EH (cell line): ENCODE results near the gene GLB1L.
"Not testable (repeated sequence)": the region's sequence is repeated elsewhere in the genome, so short reads cannot be mapped to it uniquely, and the experiment has no call there.

Experiments
- DNase-seq: peaks from one replicate; pipeline ENCODE4 v3.0.0-alpha.2; 2015; ENCODE audit warnings: low read depth

GLB1L gene

GRCh38 chr2:219207134-219207883 is 37.9 kb downstream of the GLB1L start:
- no peak for DNase-seq

- peak; percentile 93 for DNase-seq
Measured at GRCh38 chr2:219206328-219207133, 38.7 kb downstream of the GLB1L start, which contains the start of gene ZFAND2B. Gene ZFAND2B (plus strand): TSS chr2:219206782. CDS start chr2:219206988, 206 bp downstream.

GRCh38 chr2:219205981-219206327 is 39.3 kb downstream of the GLB1L start:
- DNase-seq: no peak

- no peak for DNase-seq
Measured at GRCh38 chr2:219205165-219205538, 40.1 kb downstream of the GLB1L start.

- DNase-seq: no peak
Measured at GRCh38 chr2:219204425-219205164, 40.6 kb downstream of the GLB1L start.

- DNase-seq: not testable (repeated sequence)
Measured at GRCh38 chr2:219201331-219201730, 43.9 kb downstream of the GLB1L start.

- not testable (repeated sequence) for DNase-seq
Measured at GRCh38 chr2:219200502-219201326, 44.5 kb downstream of the GLB1L start.

- no peak for DNase-seq
Measured at GRCh38 chr2:219199470-219200211, 45.6 kb downstream of the GLB1L start.

GRCh38 chr2:219198974-219199373 is 46.3 kb downstream of the GLB1L start:
- DNase-seq: no peak

- no peak for DNase-seq
Measured at GRCh38 chr2:219197388-219197787, 47.9 kb downstream of the GLB1L start.

- DNase-seq: no peak
Measured at GRCh38 chr2:219186754-219187456, 58.3 kb downstream of the GLB1L start.
